Gastroesophageal sphincter (tissue), 4 donors: ENCODE measurements around the gene PHAF1. TPM values are rescaled to one million over a fixed set of nuclear protein-coding genes. Genes with fewer than 3 reads are reported as not detected.

Source experiments
- ATAC-seq: fragments of 150-250 bp; one replicate; pipeline ENCODE4 v1.9.1; 2016; ENCODE audit warnings: mild to moderate bottlenecking, moderate library complexity
- H3K27ac ChIP-seq, 4 donors: fragments of 200-600 bp; sonication (generic) in 3 of 4; 1 replicate in 3 of 4; 2 replicates in 1 of 4; pipeline ENCODE4 v1.5.1; 2016 to 2019
- H3K27me3 ChIP-seq: fragments of 200-600 bp; sonication (generic); one replicate; pipeline ENCODE4 v1.5.1; 2019
- H3K36me3 ChIP-seq, 2 donors: fragments of 200-600 bp; sonication (generic); one replicate each; pipeline ENCODE4 v1.5.1; 2019; ENCODE audit warnings: control low read depth in 1 of 2
- H3K4me1 ChIP-seq, 3 donors: fragments of 200-600 bp; sonication (generic); 1 replicate in 2 of 3; 2 replicates in 1 of 3; pipeline ENCODE4 v1.5.1; 2016 to 2019; ENCODE audit warnings: control low read depth in 2 of 3
- H3K4me3 ChIP-seq, 2 donors: fragments of 200-600 bp; sonication (generic); one replicate each; pipeline ENCODE4 v1.5.1; 2019; ENCODE audit warnings: mild to moderate bottlenecking in 1 of 2, moderate library complexity in 1 of 2
- H3K9me3 ChIP-seq, 3 donors: fragments of 200-600 bp; sonication (generic); one replicate each; pipeline ENCODE4 v1.5.1; 2017 to 2019; ENCODE audit warnings: control low read depth in 2 of 3
- CTCF ChIP-seq, 4 experiments: fragments of 200-600 bp in 2 of 4; fragments of 450-650 bp in 2 of 4; sonication (generic) in 1 of 4; IDR thresholded peaks; one replicate each; pipeline ENCODE4 v1.5.1; 2017 to 2019; ENCODE audit warnings: antibody characterized with exemption in 4 of 4, mild to moderate bottlenecking in 2 of 4, moderate library complexity in 2 of 4
- EP300 ChIP-seq: sonication (generic); formaldehyde crosslinking; IDR thresholded peaks from one replicate; pipeline ENCODE4 v1.6.1; 2017; ENCODE audit warnings: antibody characterized with exemption, mild to moderate bottlenecking
- POLR2A ChIP-seq, 2 donors: fragments of 450-650 bp; IDR thresholded peaks; one replicate each; pipeline ENCODE4 v1.6.1; 2017; ENCODE audit warnings: antibody characterized with exemption in 2 of 2, mild to moderate bottlenecking in 2 of 2, moderate library complexity in 1 of 2
- POLR2AphosphoS5 ChIP-seq: sonication (generic); formaldehyde crosslinking; IDR thresholded peaks from one replicate; pipeline ENCODE4 v1.6.1; 2017; ENCODE audit warnings: antibody characterized with exemption
- WGBS, 2 donors: methylation state at CpG; one replicate each; pipeline ENCODE4 v1.1.5; 2018; ENCODE audit warnings: low coverage in 1 of 2; 5-methylcytosine and 5-hydroxymethylcytosine counted together
- total RNA-seq, 4 donors: library from RNA; depleted of rRNA; stranded (reverse); fragments of >200 nt; gene quantifications; one replicate each; pipeline ENCODE4 v1.1.0, GENCODE V29; 2016

PHAF1 gene
- total RNA-seq, 4 donors from 2014 or later = 10.9 to 20.4 (median 13.3) TPM

- no peak for TF ChIP-seq CTCF (IDR thresholded peaks at IDR 0.05)
- TF ChIP-seq EP300 = no peak
- TF ChIP-seq POLR2A (IDR thresholded peaks at IDR 0.05) = no peak
- no peak for ATAC-seq
- 100% methylated on average over 2 of the region's 2 CpGs; no CpG with 5 or more reads in 1 of the 2 donors for WGBS, 2 donors
These were observed 35.2 kb downstream of the PHAF1 start for GRCh38 chr16:67144943-67145342.

GRCh38 chr16:67145746-67146145, 36.0 kb downstream of the PHAF1 start:
- WGBS, 2 donors = 90 to 93% methylated on average over 2 of the region's 2 CpGs
- Histone ChIP-seq H3K4me1 (peaks cover 0 to 21% (median 5%) of the 10 kb centered on the region in 3 donors), H3K27me3 (no peaks in the 10 kb centered on the region), H3K27ac (no peak overlapping the region), H3K4me3 (no peak overlapping the region), H3K9me3 (no peaks in the 10 kb centered on the region), H3K36me3 (peaks cover 0 to 89% of the 10 kb centered on the region in 2 donors)
- TF ChIP-seq POLR2AphosphoS5 (no peak), POLR2A (IDR thresholded peaks at IDR 0.05) (no peak), EP300 (no peak), CTCF (IDR thresholded peaks at IDR 0.05) (no peak)
- ATAC-seq = no peak

More at GRCh38 chr16:67144943-67145342, 35.2 kb downstream of the PHAF1 start:
- H3K4me3 ChIP-seq = no peak overlapping the region
- H3K36me3 ChIP-seq = peaks cover 0 to 97% of the 10 kb centered on the region in 2 donors
- H3K4me1 ChIP-seq = peaks cover 0 to 13% (median 0%) of the 10 kb centered on the region in 3 donors
- H3K27me3 ChIP-seq = no peaks in the 10 kb centered on the region
- H3K9me3 ChIP-seq = no peaks in the 10 kb centered on the region
- H3K27ac ChIP-seq = no peak overlapping the region

GRCh38 chr16:67146523-67147357, 37.0 kb downstream of the PHAF1 start:
- ATAC-seq = no peak
- Histone ChIP-seq H3K4me3 (no peak overlapping the region), H3K4me1 (peaks cover 0 to 31% (median 10%) of the 10 kb centered on the region in 3 donors), H3K9me3 (no peaks in the 10 kb centered on the region), H3K27me3 (no peaks in the 10 kb centered on the region), H3K27ac (no peak overlapping the region), H3K36me3 (peaks cover 0 to 79% of the 10 kb centered on the region in 2 donors)
- 66 to 87% methylated on average over 2 to 6 of the region's 7 CpGs for WGBS, 2 donors
- no peak for TF ChIP-seq POLR2A (IDR thresholded peaks at IDR 0.05)
- no peak for TF ChIP-seq CTCF (IDR thresholded peaks at IDR 0.05)
- TF ChIP-seq EP300 = no peak
- TF ChIP-seq POLR2AphosphoS5 = no peak

GRCh38 chr16:67147437-67148140, 37.8 kb downstream of the PHAF1 start:
- TF ChIP-seq EP300 (no peak), CTCF (IDR thresholded peaks at IDR 0.05) (no peak), POLR2AphosphoS5 (no peak)
- ATAC-seq = no peak
- H3K9me3 ChIP-seq = no peaks in the 10 kb centered on the region
- 93 to 94% methylated on average over 3 to 4 of the region's 4 CpGs for WGBS, 2 donors
- no peak overlapping the region for H3K4me3 ChIP-seq
- H3K27me3 ChIP-seq = no peaks in the 10 kb centered on the region
- H3K36me3 ChIP-seq = peaks cover 0 to 70% of the 10 kb centered on the region in 2 donors
- H3K27ac ChIP-seq = no peak overlapping the region
- peaks cover 0 to 32% (median 10%) of the 10 kb centered on the region in 3 donors for H3K4me1 ChIP-seq
